H4 (cell line): ENCODE measurements around the gene ANKRD55. TPM values are rescaled to one million over a fixed set of nuclear protein-coding genes. Genes with fewer than 3 reads are reported as not detected.
"Not testable (repeated sequence)": the region's sequence is repeated elsewhere in the genome, so short reads cannot be mapped to it uniquely, and the experiment has no call there.

Experiments
- DNase-seq: peaks from one replicate; pipeline ENCODE4 v3.0.0-alpha.2; 2015; ENCODE audit warnings: low spot score
- total RNA-seq: library from RNA; depleted of rRNA; stranded (reverse); fragments of >200 nt; shearing (Covaris generic); gene quantifications from 2 replicates; pipeline ENCODE4 v1.2.3, GENCODE V29; 2014; rRNA removed

The ANKRD55 gene
- 0.45 and 1.2 TPM in 2 replicates for total RNA-seq

DNA sequence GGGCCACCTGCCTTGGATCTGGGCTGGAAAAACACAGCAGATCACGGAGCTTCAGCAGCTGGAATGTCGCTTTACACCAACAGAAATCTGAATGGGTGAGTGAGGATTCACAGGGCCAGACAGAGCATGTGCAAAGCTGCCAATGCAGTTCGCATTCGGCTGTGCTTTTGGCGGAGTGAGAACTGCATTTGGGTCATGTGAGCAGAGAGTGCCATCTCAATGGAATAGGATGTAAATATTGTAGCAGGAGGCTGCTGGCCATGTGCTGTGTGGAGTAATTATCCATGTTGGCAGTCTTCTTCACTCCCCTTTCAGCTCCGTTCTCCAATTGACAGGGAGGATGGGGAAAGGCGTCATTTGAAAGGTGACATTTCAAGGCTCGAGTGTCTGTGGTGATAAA is at the start of gene ANKRD55:
ANKRD55 (minus strand) TSS at position 101 of the 400 bp plus-strand sequence. CDS start 417 bp downstream, outside the sequence.
- DNase-seq: no peak

- DNase-seq: no peak
Observed at GRCh38 chr5:56282216-56282615, 49.1 kb upstream of the ANKRD55 start.

DNA sequence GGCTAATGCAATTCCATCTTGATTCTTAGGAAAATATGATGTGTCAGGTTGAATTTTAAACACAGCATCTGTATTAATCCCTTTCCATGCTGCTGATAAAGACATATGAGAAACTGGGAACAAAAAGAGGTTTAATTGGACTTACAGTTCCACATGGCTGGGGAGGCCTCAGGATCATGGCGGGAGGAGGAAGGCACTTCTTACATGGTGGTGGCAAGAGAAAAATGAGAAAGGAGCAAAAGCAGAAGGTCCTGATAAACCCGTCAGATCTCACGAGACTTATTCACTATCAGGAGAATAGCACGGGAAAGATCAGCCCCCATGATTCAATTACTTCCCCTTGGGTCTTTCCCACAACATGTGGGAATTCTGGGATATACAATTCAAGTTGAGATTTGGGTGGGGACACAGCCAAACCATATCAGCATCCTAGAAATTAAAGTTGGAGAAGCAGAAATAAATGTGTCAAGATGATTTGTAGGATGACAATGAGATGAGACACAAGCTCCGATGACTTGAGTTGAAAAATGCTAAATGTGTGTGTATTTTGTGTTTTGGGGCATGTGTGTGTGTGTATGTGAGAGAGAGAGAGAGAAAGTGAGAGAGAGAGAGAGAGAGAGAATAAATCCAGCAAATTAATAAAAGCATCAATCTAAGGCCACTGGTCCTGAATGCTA is 48.5 kb upstream of the ANKRD55 start:
- no peak for DNase-seq

GRCh38 chr5:56279979-56280378 is 46.8 kb upstream of the ANKRD55 start:
- DNase-seq: peak; percentile 47

- no peak for DNase-seq
Observed at GRCh38 chr5:56279291-56279690, 46.2 kb upstream of the ANKRD55 start.

DNA sequence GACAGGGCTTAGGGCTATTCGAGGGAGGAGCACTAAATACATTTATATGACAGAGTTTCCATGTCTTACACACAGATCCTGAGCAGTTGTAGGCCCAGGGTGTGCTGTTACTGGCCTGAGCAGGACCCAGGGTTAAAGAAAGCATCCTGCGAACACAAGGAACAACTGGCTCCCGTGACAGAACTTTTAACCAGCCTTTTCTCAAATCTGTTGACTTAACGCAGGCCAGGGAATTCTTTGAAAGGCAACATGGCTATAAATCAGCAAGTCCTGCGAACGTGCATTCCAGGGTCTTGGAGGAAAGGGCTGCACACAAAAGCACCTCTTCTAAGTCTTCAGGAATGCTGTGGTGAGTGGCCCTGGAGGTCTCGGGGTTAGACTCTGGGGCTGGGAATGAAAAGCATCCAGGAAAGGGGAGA is 45.2 kb upstream of the ANKRD55 start:
- peak; percentile 62 for DNase-seq

GRCh38 chr5:56277573-56277972 is 44.4 kb upstream of the ANKRD55 start:
- no peak for DNase-seq

GRCh38 chr5:56273376-56273955 is 40.3 kb upstream of the ANKRD55 start:
- no peak for DNase-seq

DNA sequence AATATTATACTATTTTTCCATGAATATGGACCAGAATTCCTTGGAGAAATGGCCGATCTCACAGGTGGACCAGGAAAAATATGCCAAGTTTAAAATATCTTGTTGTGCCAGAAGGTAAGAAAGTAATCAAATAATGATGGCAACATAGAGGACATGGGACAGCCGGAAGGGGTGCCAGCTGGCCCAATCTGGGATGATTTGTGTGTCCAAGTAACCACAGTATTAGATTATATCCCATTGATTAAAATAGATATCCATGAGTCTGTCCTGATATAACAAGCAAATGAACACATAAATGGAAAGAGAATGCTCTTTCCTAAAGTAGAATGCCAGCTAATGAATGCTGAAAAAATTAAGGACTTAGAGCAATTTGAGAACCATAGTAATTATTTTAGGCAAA is 39.6 kb upstream of the ANKRD55 start:
- DNase-seq: no peak

DNA sequence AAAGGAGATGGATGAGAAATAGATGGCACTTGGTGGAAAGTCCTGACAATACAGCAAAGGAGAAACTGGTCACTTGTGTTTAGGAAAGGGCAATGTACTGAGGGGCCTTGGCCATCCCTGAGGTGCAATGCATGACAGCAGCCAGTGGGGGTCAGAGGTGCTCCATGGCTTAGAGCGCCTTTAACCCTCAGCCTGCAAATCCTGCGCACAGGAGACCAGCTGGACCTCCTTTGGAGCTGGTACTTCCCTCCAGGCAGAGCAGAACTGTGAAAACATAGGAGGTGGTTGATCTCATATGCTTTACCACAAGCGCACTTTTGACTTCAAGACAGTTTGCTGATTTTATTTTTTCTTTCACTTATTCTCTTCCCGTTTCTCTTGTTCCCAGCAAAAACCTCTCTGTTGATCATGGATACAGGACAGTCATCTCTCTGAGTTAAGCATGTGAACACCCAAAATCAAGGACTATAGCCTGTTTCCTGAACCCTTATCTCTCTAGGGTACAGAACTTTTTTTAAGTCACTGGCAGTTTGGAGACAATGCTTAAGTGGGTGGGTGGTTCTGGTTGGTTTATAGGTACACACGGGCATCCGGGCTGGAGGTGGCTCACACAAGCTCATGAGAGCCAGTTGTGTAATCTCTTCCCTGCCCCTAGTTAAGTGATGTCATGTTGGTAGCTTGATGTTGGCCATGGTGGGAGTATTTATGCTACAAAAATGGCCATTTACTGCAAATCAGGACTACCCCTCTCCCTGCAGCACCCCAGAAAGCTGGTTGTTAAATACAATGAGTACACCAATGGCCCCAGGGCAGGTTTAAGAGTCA is 37.6 kb upstream of the ANKRD55 start:
- DNase-seq: peak; percentile 87

- no peak for DNase-seq
Observed at GRCh38 chr5:56270058-56270457, 36.9 kb upstream of the ANKRD55 start.

- DNase-seq: peak; percentile 48
Observed at GRCh38 chr5:56269216-56269927, 36.2 kb upstream of the ANKRD55 start.

GRCh38 chr5:56268707-56269106 is 35.6 kb upstream of the ANKRD55 start:
- not testable (repeated sequence) for DNase-seq

- no peak for DNase-seq
Observed at GRCh38 chr5:56267856-56268255, 34.7 kb upstream of the ANKRD55 start.

GRCh38 chr5:56264417-56265025 is 31.4 kb upstream of the ANKRD55 start:
- peak; percentile 66 for DNase-seq

- no peak for DNase-seq
Observed at GRCh38 chr5:56262279-56262678, 29.1 kb upstream of the ANKRD55 start.

DNA sequence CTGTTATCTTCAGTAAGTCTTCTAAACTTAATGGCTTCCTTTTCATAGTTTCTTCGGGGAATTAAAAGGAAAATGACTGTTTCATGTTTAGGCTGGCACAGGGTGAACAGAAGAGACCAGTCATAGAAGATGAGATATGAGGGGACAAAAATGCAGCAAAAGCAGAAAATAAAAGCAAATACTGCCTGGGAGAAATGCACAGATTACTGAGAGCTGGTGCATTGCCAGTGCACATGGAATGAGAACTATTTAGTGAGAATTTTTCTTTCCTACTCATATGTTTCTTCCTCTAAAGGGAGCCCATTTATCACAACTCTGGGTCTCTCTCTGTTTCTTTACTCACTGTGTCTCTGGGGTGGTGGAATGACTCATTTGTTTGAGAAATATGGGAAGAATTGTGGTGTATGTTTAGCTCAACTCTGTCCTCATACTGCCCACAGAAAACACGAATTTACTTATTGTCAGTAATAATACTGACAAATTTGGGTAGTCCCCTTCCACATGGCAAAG is 25.9 kb upstream of the ANKRD55 start:
- DNase-seq: peak; percentile 75

DNA sequence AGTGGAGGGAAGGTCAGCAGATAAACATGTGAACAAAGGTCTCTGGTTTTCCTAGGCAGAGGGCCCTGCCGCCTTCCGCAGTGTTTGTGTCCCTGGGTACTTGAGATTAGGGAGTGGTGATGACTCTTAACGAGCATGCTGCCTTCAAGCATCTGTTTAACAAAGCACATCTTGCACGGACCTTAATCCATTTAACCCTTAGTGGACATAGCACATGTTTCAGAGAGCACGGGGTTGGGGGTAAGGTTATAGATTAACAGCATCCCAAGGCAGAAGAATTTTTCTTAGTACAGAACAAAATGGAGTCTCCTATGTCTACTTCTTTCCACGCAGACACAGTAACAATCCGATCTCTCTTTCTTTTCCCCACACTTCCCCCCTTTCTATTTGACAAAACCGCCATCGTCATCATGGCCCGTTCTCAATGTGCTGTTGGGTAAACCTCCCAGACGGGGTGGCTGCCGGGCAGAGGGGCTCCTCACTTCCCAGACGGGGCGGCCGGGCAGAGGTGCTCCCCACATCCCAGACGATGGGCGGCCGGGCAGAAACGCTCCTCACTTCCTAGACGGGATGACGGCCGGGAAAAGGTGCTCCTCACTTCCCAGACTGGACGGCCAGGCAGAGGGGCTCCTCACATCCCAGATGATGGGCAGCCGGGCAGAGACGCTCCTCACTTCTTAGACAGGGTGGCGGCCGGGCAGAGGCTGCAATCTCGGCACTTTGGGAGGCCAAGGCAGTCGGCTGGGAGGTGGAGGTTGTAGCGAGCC is 24.8 kb upstream of the ANKRD55 start:
- not testable (repeated sequence) for DNase-seq

DNA sequence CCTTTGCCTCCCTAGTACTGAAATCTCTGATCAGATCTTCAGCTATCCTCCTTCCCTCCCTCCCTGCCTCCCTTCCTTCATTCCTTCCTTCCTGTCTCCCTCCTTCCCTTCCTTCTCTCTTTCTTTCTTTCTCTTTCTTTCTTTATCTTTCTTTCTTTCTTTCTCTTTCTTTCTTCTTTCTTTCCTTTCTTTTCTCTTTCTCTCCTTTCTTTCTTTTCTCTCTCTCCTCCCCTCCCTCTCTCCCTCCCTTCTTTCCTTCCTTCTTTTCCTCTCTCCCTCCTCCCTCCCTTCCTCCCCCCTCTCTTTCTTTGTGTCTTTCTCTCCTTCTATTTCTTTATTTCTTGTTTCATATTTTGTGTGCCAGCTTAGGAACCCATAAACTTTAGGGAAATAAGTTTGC is 23.9 kb upstream of the ANKRD55 start:
- DNase-seq: no peak

- no peak for DNase-seq
Observed at GRCh38 chr5:56255502-56255901, 22.4 kb upstream of the ANKRD55 start.

- DNase-seq: no peak
Observed at GRCh38 chr5:56253924-56254323, 20.8 kb upstream of the ANKRD55 start.
